CD4-positive, alpha-beta T cell treated with Interferon alpha-2 for 1 hour (primary cell): Measurements from ENCODE around the gene MICAL3.
"Not testable (repeated sequence)": the region's sequence is repeated elsewhere in the genome, so short reads cannot be mapped to it uniquely, and the experiment has no call there.

Source experiments
- DNase-seq, 2 donors: peaks; one replicate each; pipeline ENCODE4 v3.0.0-alpha.2; 2020 to 2022

MICAL3 gene

GRCh38 chr22:17948101-17948500, 76.3 kb downstream of the MICAL3 start:
- no peak for DNase-seq

- DNase-seq: no peak
Observed at GRCh38 chr22:17946662-17947367, 77.5 kb downstream of the MICAL3 start.

- no peak for DNase-seq
Observed at GRCh38 chr22:17945888-17946648, 78.3 kb downstream of the MICAL3 start.

GRCh38 chr22:17945156-17945887, 79.0 kb downstream of the MICAL3 start:
- DNase-seq: no peak

- no peak for DNase-seq
Observed at GRCh38 chr22:17944256-17944655, 80.1 kb downstream of the MICAL3 start.

- DNase-seq: no peak
Observed at GRCh38 chr22:17943533-17944249, 80.7 kb downstream of the MICAL3 start.

GRCh38 chr22:17942721-17943120, 81.6 kb downstream of the MICAL3 start:
- DNase-seq: no peak

- no peak for DNase-seq
Observed at GRCh38 chr22:17941471-17942406, 82.6 kb downstream of the MICAL3 start.

- DNase-seq: no peak
Observed at GRCh38 chr22:17939579-17939978, 84.8 kb downstream of the MICAL3 start.

- no peak for DNase-seq
Observed at GRCh38 chr22:17939011-17939410, 85.3 kb downstream of the MICAL3 start.

- no peak for DNase-seq
Observed at GRCh38 chr22:17938484-17938924, 85.9 kb downstream of the MICAL3 start.

GRCh38 chr22:17932457-17932856, 91.9 kb downstream of the MICAL3 start:
- not testable (repeated sequence) for DNase-seq

GRCh38 chr22:17931400-17931825, 92.9 kb downstream of the MICAL3 start:
- DNase-seq: no peak

- no peak for DNase-seq
Observed at GRCh38 chr22:17930455-17931313, 93.7 kb downstream of the MICAL3 start.

GRCh38 chr22:17929909-17930308, 94.5 kb downstream of the MICAL3 start:
- DNase-seq: no peak

- DNase-seq: no peak
Observed at GRCh38 chr22:17928391-17928790, 96.0 kb downstream of the MICAL3 start.

GRCh38 chr22:17927062-17927461, 97.3 kb downstream of the MICAL3 start:
- no peak for DNase-seq

- DNase-seq: no peak
Observed at GRCh38 chr22:17926516-17926915, 97.8 kb downstream of the MICAL3 start.

- no peak for DNase-seq
Observed at GRCh38 chr22:17925431-17925841, 98.9 kb downstream of the MICAL3 start.

- no peak for DNase-seq
Observed at GRCh38 chr22:17924735-17925364, 99.5 kb downstream of the MICAL3 start.
